NCI-H2107 treated with DMSO at 0.1 percent for 48 hours (cell line): ENCODE measurements around the gene PPARA.
"Not testable (repeated sequence)": the region's sequence is repeated elsewhere in the genome, so short reads cannot be mapped to it uniquely, and the experiment has no call there.

Experiments
- DNase-seq: peaks from one replicate; lab custom pipeline; 2025; ENCODE audit not compliant: unreplicated experiment; lab: John Stamatoyannopoulos, UW

The PPARA gene

GRCh38 chr22:46125816-46126765, 24.2 kb upstream of the PPARA start:
- no peak for DNase-seq

GRCh38 chr22:46126853-46127385, 23.4 kb upstream of the PPARA start:
- DNase-seq: no peak

GRCh38 chr22:46127556-46127955, 22.8 kb upstream of the PPARA start:
- DNase-seq: no peak

GRCh38 chr22:46128606-46129005, 21.7 kb upstream of the PPARA start:
- DNase-seq: no peak

GRCh38 chr22:46129390-46130041, 20.8 kb upstream of the PPARA start:
- DNase-seq: no peak

- DNase-seq: no peak
Measured at GRCh38 chr22:46131151-46131587, 19.2 kb upstream of the PPARA start.

GRCh38 chr22:46132193-46132829, 18.0 kb upstream of the PPARA start:
- DNase-seq: not testable (repeated sequence)

- no peak for DNase-seq
Measured at GRCh38 chr22:46132830-46133587, 17.3 kb upstream of the PPARA start.

GRCh38 chr22:46133588-46133855, 16.8 kb upstream of the PPARA start:
- DNase-seq: no peak

- DNase-seq: no peak
Measured at GRCh38 chr22:46134111-46134705, 16.1 kb upstream of the PPARA start.

- DNase-seq: no peak
Measured at GRCh38 chr22:46135611-46136485, 14.5 kb upstream of the PPARA start.

- DNase-seq: no peak
Measured at GRCh38 chr22:46136486-46137217, 13.7 kb upstream of the PPARA start.

GRCh38 chr22:46137218-46137766, 13.0 kb upstream of the PPARA start:
- no peak for DNase-seq

GRCh38 chr22:46138058-46138797, 12.1 kb upstream of the PPARA start:
- DNase-seq: no peak

GRCh38 chr22:46139417-46139816, 10.9 kb upstream of the PPARA start:
- DNase-seq: not testable (repeated sequence)

- no peak for DNase-seq
Measured at GRCh38 chr22:46139895-46140350, 10.4 kb upstream of the PPARA start.

- DNase-seq: no peak
Measured at GRCh38 chr22:46140989-46141928, 9.1 kb upstream of the PPARA start.
